ENCODE data around the gene LGALS12.
"Not testable (repeated sequence)": the region's sequence is repeated elsewhere in the genome, so short reads cannot be mapped to it uniquely, and the experiment has no call there.

The LGALS12 gene

DNA sequence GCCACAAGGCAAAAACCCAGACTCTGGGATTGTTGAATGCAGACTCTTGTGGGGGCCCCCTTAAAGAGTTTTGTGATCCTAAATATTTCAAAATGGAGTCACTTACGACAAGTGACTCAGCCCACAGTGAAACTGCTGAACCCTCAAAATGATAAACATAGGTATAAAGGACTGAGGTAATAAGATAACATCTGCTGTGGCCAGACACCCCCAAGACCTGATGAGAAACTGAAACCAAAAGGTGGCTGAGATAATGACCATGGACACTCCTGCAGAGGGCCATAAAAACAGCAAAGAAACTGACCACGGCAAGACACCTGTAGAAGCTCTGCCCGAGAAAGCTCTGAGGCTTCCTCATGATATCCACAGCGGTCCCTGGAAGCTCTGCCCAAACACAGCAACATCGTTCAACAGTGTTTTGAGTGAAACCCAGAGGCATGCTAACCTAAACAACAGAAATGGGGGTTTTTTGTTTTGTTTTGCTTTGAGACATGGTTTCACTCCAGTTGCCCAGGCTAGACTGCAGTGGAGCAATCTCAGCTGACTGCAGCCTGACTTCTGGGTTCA, 29.1 kb downstream of the LGALS12 start:
- peak; percentile 33 to 38 for ATAC-seq

DNA sequence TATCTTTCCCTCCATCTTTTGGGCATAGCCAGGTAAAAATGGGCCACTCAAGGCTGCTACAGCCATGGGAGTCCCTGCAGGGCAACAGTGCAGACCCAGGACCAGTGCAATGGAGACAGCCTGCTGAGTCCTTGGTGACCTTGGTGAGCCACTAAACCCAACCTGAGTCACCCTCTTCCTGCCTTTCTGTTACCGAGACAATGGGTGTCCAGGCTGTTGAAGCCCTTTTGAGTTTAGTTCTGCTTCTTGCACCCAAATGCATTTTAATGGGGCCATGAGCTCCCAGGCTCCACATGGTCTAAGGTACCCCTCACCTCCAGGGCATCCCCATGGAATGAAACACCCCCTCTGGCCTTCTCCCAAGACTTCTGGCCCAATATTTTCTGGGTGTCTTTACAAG, 29.9 kb downstream of the LGALS12 start:
- ATAC-seq = peak in 1 of 2 donors; percentile 45

DNA sequence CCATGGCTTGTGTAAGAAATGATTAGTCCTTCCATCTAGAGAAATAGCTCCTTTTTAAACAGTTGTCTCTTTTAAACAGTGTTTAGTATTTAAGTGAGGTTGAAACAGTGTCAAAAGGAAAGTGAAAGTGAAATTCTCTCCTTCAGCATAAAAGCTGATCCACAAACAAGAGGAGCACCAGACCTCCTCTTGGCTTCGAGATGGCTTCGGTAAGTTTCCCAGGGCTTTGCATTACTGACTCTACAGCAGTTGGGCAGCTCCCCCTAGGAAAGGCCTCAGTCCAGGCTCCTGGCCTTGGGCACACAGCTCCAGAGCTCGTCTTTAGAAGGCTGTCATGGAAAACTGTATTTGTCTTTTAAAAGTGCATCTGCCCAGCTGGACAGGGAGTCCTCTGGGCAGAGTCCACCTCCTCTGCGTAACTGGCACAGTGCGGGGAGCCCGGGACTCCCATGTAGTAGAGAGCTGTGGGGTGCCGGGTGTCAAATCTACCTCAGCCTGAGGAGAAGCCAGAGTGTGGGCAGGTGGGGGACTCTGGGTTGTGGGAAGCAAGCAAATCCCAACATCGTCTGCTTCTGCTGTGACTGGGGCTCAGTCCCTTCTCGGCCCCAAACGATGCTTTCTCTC, 30.9 kb downstream of the LGALS12 start, which contains the start of gene PLAAT4:
Gene PLAAT4, plus strand, starts transcription at position 140 of the 624 bp plus-strand sequence. Its CDS starts 61 bp downstream, at position 201.
- ATAC-seq = peak; percentile 45 to 62

DNA sequence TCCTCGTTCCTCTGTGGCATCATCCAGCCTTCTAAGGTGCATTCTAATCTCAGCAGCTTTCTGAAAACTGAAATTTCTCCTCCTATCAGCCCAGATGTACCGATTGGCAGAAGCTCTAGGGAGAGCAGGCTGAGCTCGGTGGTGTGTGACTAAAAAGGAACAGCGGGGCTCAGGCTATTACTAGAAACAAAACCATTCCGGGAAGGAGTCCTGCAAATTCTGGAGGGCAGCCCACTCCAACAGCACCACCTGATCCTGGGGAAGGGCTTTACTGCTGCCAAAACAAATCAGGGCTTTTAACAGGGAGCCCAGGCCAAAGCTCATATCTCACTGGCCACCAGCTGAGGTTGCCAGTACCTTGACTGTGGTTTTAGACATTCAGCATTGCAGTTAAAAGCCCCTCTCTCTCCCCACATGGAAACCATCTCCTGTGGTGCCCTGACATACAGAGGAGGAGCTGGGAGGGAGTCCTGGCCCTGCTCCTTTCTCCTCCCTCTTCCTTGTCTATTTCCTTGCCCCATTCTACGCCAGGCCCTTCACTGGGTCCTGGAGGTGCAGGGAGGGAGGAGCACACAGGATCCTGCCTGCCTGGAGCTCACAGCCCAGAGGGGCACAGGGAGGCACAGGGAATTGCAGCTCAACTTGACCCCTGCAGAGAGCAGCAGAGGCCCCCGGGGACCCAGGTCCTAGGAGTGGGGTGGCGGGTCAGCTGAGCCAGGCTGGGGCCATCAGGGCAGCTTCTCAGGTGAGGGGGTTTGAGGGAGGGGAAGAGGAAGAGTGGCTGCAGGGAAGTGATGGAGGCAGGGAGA, 31.6 kb downstream of the LGALS12 start:
- peak; percentile 10 to 11 for ATAC-seq

DNA sequence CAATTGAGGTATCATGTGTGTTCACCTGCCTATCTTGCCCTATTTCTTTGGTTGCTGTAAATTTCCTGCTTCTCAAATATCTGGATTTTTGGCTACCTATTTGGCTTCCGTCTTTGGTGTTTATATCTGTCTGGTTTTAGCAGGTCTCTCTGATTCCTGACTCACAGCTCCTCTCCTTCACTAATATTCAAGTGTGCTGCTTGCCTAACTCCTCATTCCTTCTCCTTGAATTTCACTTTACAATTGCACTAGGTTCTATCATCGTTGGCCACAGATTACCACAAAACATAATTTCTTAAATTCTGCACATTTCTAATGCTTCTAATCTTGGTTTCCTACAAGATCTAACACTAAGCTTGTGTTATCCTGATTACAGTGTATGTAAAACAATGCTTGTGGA, 36.6 kb downstream of the LGALS12 start:
- ATAC-seq = not testable (repeated sequence)

DNA sequence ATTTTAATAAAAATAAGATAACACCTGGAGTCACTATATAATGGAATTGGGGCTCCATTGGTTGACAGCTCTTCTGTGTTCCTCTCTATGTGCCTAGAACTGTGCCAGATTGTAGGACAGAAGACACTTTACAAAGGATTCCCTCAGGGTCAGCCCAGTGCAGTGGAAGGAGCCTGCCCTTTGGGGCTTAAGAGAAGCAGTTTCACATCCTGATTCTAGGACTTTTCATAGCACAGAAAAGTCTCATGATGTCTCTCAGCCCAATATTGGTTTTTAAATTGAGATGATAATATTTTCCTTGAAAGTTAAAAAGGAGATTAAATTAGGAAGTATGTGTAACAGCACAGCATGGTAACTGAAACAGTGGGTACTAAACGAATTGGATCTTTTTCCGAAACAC, 37.8 kb downstream of the LGALS12 start:
- ATAC-seq = no peak

DNA sequence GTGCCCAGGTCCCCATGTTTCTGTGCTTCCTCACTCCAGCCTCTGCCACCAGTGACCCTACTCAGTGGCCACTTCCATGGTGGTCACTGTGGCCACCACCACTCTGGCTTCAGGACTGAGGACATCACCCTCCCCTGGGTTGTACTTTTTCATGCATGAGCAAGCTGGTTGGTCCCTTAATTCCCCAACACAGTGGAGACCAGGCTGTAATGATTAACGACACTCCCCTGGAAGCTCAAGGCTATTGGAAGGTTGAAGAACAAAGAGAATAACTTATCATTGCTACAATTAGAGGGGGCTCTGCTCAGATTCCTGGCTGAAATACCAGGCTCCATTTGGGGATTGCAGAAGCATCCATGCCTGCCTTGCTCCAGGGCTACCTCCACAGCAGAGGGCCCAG, 41.2 kb downstream of the LGALS12 start:
- no peak for ATAC-seq

DNA sequence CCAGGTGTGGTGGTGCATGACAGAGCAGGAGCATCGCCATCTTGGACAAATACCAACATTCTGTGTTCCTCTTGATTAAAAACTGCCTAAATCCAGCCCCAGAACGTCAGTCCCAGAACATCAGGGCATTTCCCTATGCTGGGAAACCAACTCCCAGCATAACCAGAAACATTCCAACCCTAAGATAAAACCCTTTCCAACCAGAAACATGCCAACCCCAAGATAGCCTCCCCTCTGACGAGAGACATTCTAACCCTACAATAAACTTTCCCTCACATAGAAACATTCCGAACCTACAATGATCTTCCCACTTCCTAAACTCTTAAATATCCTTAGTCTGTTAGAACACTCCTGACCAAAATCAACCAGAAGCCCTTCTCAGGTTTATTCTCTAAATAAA, 42.3 kb downstream of the LGALS12 start:
- ATAC-seq = no peak

DNA sequence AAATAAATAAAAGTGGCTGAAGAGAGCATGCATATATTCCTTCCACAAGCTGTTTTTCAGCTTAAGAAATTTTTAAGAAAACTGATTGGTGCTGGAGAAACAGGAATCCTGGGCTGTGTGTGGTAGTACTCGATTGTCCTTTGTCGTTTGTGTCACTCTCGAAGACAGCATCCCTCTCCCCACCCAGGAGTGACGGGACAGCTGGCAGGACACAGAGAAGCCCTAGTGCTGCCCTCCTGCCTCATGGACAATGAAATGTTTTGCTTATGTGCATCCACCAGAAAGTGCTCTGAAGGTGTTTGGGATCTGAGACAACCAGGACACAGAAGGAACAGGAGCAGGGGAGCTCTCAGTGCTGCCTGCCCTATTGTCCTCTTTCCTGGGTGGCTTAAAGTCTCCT, 43.5 kb downstream of the LGALS12 start:
- no peak for ATAC-seq

DNA sequence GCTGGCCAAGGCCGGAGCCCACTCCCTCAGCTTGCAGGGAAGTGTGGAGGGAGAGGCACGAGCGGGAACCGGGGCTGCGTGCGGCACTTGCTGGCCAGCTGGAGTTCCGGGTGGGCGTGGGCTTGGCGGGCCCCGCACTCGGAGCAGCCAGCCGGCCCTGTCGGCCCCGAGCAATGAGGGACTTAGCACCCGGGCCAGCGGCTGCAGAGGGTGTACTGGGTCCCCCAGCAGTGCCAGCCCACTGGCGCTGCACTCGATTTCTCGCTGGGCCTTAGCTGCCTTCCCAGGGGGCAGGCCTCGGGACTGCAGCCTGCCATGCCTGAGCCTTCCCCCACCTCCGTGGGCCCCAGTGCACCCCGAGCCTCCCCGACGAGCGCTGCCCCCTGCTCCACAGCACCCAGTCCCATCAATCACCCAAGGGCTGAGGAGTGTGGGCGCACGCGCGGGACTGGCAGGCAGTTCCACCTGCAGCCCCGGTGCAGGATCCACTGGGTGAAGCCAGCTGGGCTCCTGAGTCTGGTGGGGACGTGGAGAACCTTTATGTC, 44.3 kb downstream of the LGALS12 start:
- not testable (repeated sequence) for ATAC-seq

DNA sequence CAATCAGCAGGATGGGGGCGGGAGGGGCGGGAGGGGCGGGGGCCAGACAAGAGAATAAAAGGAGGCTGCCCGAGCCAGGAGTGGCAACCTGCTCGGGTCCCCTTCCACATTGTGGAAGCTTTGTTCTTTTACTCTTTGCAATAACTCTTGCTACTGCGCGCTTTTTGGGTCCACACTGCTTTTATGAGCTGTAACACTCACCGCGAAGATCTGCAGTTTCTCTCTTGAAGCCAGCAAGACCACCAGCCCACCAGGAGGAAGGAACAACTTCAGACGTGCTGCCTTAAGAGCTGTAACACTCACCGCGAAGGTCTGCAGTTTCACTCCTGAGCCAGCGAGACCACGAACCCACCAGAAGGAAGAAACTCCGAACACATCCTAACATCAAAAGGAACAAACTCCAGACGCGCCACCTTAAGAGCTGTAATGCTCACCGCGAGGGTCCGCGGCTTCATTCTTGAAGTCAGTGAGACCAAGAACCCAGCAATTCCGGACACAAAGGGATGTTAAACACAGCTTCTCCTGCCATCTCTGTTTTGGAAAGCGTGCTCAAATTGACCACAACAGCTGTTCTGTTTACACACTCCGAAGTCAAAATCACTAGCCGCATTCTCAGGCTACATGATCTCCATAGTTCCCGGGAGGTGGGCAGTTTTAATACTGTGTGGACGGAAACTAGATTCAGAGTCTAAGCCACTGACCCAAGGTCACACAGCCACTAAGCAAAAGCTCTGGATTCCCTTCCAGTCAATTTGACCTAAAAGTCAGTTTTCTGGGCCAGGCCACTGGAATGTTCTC, 45.4 kb downstream of the LGALS12 start:
- no peak for ATAC-seq

DNA sequence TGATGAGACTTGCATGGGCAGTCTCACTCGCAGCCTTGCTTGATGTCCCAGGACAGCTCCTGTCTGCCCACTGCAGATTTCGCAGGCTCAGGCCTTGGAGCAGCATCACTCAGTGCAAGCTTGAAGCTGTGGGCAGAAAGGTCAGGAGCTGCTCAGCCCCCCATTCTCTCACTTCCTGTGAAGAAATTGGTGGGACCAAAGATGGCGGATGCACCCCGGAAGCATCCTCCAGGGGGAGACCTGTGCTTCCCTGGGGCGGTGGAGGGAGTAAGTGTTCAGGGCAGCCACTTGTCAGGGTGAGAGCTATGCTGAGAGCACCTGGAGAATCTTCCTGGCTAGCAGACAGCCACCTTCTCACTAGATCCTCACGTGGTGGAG, 46.0 kb downstream of the LGALS12 start:
- ATAC-seq = no peak

DNA sequence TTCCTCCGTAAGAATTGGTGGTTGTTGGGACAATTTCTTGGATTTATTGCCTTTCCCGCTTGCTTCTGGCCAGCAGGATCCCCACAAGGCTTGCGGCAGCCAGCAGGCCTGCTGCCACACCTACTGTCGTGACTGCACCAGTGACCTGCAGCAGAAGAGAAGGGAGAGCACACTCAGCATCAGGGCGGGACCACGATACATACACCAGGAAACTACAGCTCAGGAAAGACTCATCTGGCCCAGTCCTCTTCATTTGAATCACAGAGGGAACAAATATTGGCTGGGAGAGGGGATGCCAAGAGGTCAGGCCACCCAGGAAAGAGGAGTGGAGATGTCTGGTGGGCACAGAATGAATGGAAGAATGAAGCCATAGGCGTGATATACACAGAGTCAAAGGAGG, 47.0 kb downstream of the LGALS12 start:
- ATAC-seq = no peak

DNA sequence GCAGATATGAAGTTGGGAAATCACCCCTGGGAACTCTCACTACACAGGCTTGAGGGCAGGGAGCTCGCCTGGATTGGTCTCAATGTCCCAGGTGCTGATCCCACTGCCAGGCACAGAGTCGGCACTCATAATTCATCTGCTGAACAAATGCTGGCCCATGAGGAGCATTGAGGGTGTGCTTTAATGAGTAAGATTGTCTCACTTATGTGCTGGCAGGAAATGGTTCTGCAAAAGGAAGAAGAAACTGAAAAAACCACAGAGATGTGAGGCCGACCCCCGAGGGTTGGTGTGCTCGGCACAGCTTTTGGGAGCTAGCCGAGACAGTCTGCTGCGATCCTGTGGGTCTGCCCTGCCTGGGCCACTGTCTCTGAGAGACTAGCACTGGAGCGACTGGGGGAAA, 47.9 kb downstream of the LGALS12 start:
- ATAC-seq = peak; percentile 96

DNA sequence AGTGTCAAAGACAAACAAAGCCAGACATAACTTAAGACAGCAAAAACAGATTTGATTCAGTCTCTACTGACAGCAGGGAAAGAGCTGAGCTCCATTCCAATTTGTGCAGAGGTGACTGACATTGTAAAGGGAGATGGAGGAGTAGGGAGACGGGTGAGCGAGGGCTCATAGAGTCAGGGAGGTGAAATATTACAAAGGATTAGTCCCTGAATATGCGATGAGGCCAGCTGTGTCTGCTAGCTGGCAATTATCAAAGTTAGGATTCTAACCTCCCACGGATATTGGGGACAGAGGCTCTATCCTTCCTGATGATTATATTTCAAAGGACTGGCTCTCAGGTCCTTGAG, 49.0 kb downstream of the LGALS12 start:
- no peak for ATAC-seq

DNA sequence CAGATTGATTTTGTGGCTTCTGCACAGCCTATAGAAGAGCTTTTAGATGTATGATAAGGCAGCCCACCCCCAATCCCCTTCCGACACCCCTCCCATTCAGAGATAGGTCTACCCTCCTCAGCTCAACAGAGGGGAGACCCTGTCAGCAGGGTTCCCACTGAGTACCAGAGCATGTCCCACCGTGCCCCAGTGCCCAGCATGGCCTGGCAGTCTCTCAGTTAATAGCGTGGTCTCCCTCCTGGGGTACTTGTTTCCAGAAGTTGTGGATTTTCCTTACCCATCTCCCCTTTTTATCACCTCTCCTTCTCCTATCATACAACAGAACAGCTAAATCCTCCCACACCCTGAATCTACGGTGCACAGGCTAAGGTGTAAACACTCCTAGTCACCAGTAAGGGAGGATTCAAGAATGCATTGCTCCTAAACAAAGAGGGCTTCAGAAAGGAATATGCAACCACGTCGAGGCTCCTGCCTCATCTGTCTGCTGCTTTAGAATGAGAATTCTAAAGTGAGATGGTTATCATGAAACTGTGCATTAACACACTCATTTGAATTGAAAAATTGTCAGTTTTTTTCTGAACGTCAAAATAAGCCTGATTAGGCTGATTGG, 50.6 kb downstream of the LGALS12 start:
- no peak for ATAC-seq

DNA sequence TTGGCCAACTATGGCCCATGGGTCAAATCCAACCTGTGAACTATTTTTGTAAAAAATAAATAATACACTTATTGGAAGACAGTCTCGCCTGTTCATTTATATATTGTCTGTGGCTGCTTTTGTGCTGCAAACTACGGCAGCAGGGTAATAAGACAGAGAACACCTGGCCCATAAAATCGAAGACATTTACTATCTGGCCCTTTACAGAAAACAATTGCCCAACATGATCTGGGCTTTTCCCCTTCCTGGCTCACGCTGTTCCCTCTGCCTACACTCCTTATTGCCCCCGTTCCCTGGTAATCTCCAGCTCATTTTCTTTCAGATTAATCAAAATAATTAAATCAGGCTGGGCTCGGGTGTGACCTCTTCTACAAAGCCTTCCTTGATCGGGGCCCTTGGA, 51.7 kb downstream of the LGALS12 start:
- ATAC-seq = no peak

DNA sequence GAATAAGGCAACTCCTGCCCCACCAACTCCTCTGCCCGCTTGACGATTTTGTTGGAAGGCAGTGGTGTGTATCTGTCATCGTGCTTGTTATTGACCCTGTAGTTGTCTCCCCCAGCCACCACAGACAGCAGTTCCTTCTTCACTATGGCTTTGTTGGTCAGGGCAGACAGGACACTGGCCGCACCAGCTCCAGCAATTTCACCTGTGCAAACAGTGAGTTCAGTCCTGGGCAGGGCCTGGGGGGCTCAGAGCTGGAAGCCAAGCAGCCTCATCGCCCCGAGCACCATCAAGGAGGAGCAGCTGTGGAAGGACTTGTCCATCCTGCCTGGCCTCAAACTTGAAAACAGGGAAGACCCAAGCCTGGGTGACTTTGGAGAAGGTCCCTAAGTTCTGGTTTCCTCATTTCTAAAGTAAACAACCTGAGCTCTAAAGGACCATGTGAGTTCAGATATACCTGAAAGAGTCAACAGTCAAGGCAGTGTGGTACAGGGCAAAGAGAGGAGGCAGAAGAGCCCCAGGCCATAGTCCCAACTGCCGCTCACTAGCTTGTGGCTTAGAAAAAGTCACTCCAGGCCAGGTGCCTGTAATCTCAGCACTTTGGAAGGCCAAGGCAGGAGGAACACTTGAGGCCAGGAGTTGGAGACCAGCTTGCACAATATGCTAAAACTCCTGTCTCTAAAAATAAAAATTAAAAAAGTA, 52.7 kb downstream of the LGALS12 start:
- ATAC-seq = no peak

DNA sequence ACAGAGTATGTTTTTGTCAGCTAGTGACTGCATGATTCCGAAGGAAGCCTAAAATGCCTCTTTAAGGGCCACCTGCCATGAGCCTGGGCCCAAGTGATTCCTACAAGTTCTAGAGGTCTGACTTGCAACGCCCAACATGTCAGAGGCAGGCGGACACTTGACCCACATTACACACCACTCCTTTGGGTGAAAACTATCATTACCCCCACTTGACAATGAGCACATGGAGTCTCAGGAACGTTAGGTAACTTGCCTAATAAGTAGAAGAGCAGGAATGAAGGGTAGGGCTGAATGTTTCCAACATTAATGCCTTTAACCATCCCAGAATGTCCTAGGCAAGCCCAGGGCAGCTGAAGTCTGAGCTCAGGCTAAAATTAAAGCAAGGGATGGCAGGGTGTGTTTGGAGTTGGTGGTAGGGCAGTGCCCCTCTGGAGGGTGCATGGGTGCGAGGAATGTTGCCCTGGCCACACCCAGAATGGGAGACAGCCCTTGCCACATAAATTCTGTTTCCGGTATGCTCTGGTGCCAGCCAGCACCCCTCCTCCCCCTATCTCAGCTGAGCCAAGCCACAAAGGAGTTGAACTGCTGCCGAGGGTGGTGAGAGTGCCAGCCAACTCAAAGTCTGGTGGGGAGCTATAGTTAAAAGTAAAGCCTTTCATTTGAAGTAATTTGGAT, 54.8 kb downstream of the LGALS12 start:
- no peak for ATAC-seq

DNA sequence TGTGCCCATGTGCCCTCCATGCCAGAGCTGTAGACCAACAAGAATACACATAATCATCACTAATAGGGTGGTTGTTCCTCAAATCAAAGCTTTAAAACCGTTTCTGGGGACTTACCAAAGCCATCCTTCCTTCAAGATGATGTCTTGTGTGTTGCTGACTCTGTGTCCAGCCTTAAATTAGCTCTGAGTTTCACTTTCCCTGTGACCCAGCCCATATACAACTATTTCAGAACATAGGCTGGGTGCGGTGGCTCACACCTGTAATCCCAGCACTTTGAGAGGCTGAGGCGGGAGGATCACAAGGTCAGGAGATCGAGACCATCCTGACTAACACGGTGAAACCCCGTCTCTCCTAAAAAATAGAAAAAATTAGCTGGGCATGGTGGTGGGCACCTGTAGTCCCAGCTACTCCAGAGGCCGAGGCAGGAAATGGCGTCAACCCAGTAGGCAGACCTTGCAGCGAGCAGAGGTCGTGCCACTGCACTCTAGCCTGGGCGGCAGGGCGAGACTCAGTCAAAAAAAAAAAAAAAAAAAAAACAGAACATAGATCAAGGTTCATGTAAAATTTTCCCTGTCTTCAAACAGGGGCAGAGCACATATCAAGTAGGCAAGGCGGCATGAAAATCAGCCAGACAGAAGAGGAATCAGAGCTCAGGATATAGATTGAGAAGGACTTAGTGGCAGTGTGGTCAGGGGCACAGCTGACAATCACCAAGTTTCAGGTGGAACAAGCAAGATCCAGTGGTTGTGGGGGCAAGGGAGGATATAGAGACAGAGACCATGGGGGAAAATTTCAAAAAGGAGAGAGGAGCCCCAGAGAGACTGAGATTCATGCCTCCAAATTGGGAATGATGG, 57.5 kb downstream of the LGALS12 start, which contains the start of gene PLAAT2:
Gene PLAAT2, minus strand, starts transcription at position 179 of the 855 bp plus-strand sequence. Its CDS starts 55 bp downstream, at position 124.
- ATAC-seq = no peak

Measured in activated CD4-positive, CD25-positive, alpha-beta regulatory T cell treated with anti-CD3 and anti-CD28 coated beads, Interleukin-2, amount 50 U/mL, for 24 hours (primary cell).